Naive thymus-derived CD8-positive, alpha-beta T cell (primary cell): ENCODE results near the gene IRAK1. TPM values are rescaled to one million over a fixed set of nuclear protein-coding genes. Genes with fewer than 3 reads are reported as not detected.

ENCODE experiments used
- ATAC-seq, 2 donors: fragments of 150-1000 bp; cut with Tn5 transposase in 1 of 2; sonication (Bioruptor Pico), chemical (Tn5 transposase) in 1 of 2; 1 replicate in 1 of 2; 2 replicates in 1 of 2; pipeline ENCODE4 v1.10.0; 2021; ENCODE audit warnings: mild to moderate bottlenecking in 2 of 2, moderate library complexity in 2 of 2
- POLR2A ChIA-PET: fragments of 350-600 bp; sonication (Branson Sonifier 250); formaldehyde crosslinking; loops from one replicate; lab custom pipeline; 2021; ENCODE audit warnings: antibody characterized with exemption; lab: Charles Lee
- DNase-seq, 10 donors: peaks; one replicate each; pipeline versions ENCODE4 v3.0.0 to v3.0.0-alpha.2; 2020 to 2022
- H3K27ac Mint-ChIP-seq, 10 donors: one replicate each; pipeline ENCODE4 v1.8.0; 2020 to 2022; ENCODE audit warnings: mild to moderate bottlenecking in 10 of 10, mixed read lengths in 10 of 10, moderate library complexity in 4 of 10, inconsistent platforms in 1 of 10
- H3K27me3 Mint-ChIP-seq, 5 donors: one replicate each; pipeline ENCODE4 v1.8.0; 2021 to 2022; ENCODE audit warnings: mixed read lengths in 5 of 5
- H3K36me3 Mint-ChIP-seq, 3 donors: one replicate each; pipeline ENCODE4 v1.8.0; 2020 to 2022; ENCODE audit warnings: mixed read lengths in 3 of 3, mild to moderate bottlenecking in 2 of 3, inconsistent platforms in 1 of 3
- H3K4me1 Mint-ChIP-seq, 4 donors: one replicate each; pipeline ENCODE4 v1.8.0; 2021 to 2022; ENCODE audit warnings: mixed read lengths in 4 of 4
- H3K4me3 Mint-ChIP-seq, 10 donors: one replicate each; pipeline ENCODE4 v1.8.0; 2020 to 2022; ENCODE audit warnings: mild to moderate bottlenecking in 10 of 10, mixed read lengths in 10 of 10, moderate library complexity in 6 of 10, inconsistent platforms in 1 of 10
- H3K9me3 Mint-ChIP-seq, 9 donors: one replicate each; pipeline ENCODE4 v1.8.0; 2020 to 2022; ENCODE audit warnings: mixed read lengths in 9 of 9, mild to moderate bottlenecking in 3 of 9, inconsistent platforms in 1 of 9, moderate library complexity in 1 of 9
- polyA plus RNA-seq, 3 donors: library from polyadenylated mRNA; unstranded; fragments of 300-500 nt; fragmentation: Illumina TruSeq; gene quantifications; one replicate each; pipeline ENCODE4 v1.2.3, GENCODE V29; 2021
- total RNA-seq, 8 experiments: library from RNA in 2 of 8; stranded (reverse) in 2 of 8; gene quantifications; one replicate each; pipeline ENCODE4 v1.2.3 and lab custom pipeline; 2021 to 2026

Gene IRAK1
- total and polyA plus RNA-seq, 5 experiments from 2014 or later, result 23.9 to 76.6 (median 44.7) TPM

DNA sequence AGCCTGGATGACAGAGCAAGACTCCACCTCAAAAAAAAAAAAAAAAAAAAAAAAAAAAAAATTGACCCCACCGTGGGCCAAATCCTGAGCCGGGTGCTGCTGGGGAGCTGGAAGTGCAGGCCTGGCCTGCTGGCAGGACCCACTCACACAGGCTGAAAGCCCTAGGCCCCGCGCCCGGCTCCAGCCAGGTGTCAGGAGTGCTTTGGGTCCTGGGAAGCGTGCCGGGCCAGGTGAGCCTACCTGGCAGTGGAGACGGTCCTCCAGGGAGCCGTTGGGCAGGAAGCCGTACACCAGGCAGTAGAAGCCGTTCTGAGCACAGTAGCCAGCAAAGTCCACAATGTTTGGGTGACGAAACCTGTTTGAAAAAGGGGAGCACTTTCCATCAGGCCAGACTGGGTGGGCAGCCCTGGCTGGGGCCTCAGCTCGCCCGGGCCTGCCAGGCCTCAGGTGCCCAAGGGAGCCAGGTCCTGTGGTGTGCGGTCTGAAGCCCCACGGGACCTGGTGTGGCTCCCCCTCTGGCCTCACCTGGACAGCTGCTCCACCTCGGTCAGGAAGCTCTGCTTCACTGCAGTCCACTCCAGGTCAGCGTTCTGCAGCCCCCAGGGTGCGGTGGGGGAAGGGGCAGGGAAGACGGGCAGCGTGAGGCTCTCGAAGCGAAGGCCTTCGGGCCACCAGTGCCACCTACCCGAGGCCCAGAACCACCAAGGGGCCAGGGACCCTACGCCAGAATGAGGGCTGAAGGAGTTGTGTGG lies 1.8 kb downstream of the IRAK1 start:
- POLR2A ChIA-PET, result interaction anchor here (0.6 to 3.5 kb wide), 10 partner anchors 28 to 79 kb away, joined by 3 to 34 read pairs (median 6); partner anchors contain the start of genes HCFC1 and TMEM187
- Mint-ChIP-seq H3K4me1 (peaks cover 11 to 44% (median 29%) of the 10 kb centered on the region in 4 donors), H3K27ac (peak overlapping the region in 4 of 10 donors; percentile 88 to 94 (median 92)), H3K9me3 (no peaks in the 10 kb centered on the region), H3K36me3 (peaks cover 0 to 14% (median 0%) of the 10 kb centered on the region in 3 donors), H3K4me3 (peak overlapping the region in 8 of 10 donors; percentile 23 to 91 (median 84)), H3K27me3 (no peaks in the 10 kb centered on the region)
- no peak for DNase-seq
- no peak for ATAC-seq

- ATAC-seq (no peak), DNase-seq (no peak)
- Mint-ChIP-seq H3K27me3 (no peaks in the 10 kb centered on the region), H3K27ac (peak overlapping the region in 2 of 10 donors; percentile 22 to 80), H3K36me3 (peaks cover 0 to 20% (median 0%) of the 10 kb centered on the region in 3 donors), H3K9me3 (no peaks in the 10 kb centered on the region), H3K4me3 (peak overlapping the region in 1 of 10 donors; percentile 22), H3K4me1 (peaks cover 11 to 42% (median 29%) of the 10 kb centered on the region in 4 donors)
- POLR2A ChIA-PET, result interaction anchor here (0.9 to 1.0 kb wide), 2 partner anchors 49 to 82 kb away, joined by 3 to 7 read pairs; no protein-coding TSS in a partner anchor
These were observed 3.2 kb downstream of the IRAK1 start for GRCh38 chrX:154016366-154017076.

- Mint-ChIP-seq H3K9me3 (no peaks in the 10 kb centered on the region), H3K36me3 (peaks cover 0 to 20% (median 0%) of the 10 kb centered on the region in 3 donors), H3K27ac (peak overlapping the region in 5 of 10 donors; percentile 33 to 92 (median 62)), H3K4me3 (peak overlapping the region in 4 of 10 donors; percentile 22 to 33 (median 28)), H3K4me1 (peaks cover 11 to 36% (median 29%) of the 10 kb centered on the region in 4 donors), H3K27me3 (no peaks in the 10 kb centered on the region)
- DNase-seq (no peak), ATAC-seq (no peak)
- POLR2A ChIA-PET, result interaction anchor here (0.8 to 0.9 kb wide), 2 partner anchors 44 to 83 kb away, joined by 3 read pairs; partner anchors contain the start of gene HCFC1
These were observed 4.0 kb downstream of the IRAK1 start for GRCh38 chrX:154015581-154016264.

DNA sequence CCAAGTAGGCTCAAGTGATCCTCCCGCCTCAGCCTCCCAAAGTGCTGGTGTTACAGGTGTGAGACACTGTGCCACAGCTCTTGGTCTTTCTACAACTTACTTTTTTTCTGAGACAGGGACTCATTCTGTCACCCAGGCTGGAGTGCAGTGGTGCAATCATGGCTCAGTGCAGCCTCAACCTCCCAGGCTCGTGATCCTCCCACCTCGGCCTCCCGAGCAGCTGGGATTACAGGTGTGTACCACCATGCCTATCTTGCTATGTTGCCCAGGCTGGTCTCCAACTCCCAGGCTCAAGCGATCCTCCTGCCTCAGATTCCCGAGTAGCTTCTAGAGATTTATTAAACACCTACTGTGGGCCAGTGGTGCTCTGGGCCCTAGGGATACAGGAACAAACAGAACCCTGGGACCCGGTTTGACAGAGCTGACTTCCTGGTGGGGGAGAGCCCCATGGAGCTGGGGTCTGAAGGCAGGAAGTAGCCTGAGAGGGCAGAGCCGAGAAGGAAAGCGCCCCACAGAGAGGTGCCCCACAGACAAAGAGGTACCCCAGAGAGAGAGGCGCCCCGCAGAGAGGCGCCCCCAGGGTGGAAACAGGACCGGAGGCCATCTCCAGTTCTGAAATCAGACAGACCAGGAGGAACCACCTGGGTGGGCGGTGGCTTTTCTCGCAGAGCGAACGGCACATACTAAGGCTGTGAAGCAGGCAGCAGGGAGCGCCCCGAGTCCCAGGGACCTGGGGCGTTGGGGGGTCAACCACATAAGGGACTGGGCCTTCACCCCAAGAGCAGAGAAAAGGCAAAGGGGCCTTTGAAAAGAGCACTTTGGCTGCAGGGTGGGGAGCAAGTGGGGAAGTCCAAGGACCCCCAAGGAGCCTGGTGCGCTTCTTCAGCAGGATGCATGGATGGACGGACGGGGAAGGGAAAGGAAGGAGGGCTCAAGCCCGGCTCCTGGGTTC lies 5.0 kb downstream of the IRAK1 start:
- Mint-ChIP-seq H3K36me3 (peaks cover 0 to 22% (median 0%) of the 10 kb centered on the region in 3 donors), H3K27me3 (no peaks in the 10 kb centered on the region), H3K4me3 (peak overlapping the region in 5 of 10 donors; percentile 33 to 64 (median 45)), H3K27ac (peak overlapping the region in 9 of 10 donors; percentile 46 to 92 (median 73)), H3K9me3 (no peaks in the 10 kb centered on the region), H3K4me1 (peaks cover 10 to 31% (median 25%) of the 10 kb centered on the region in 4 donors)
- POLR2A ChIA-PET, result interaction anchor here (1.1 to 3.0 kb wide), 3 partner anchors 25 to 81 kb away, joined by 3 to 11 read pairs (median 4); partner anchors contain the start of gene HCFC1
- DNase-seq (no peak), ATAC-seq (no peak)

- no peaks in the 10 kb centered on the region for H3K27me3 Mint-ChIP-seq
- POLR2A ChIA-PET, result interaction anchor here (1.1 to 3.0 kb wide), 5 partner anchors 11 to 81 kb away, joined by 3 to 11 read pairs (median 7); partner anchors contain the start of gene HCFC1
- no peaks in the 10 kb centered on the region for H3K9me3 Mint-ChIP-seq
- DNase-seq (peak; percentile 31 to 73 (median 49)), ATAC-seq (peak; percentile 77 to 84)
- H3K4me3 Mint-ChIP-seq, result peak overlapping the region in 1 of 10 donors; percentile 45
- H3K4me1 Mint-ChIP-seq, result peaks cover 8 to 29% (median 23%) of the 10 kb centered on the region in 4 donors
- peak overlapping the region in 8 of 10 donors; percentile 17 to 80 (median 64) for H3K27ac Mint-ChIP-seq
- H3K36me3 Mint-ChIP-seq, result peaks cover 0 to 27% (median 0%) of the 10 kb centered on the region in 3 donors
These were observed 5.9 kb downstream of the IRAK1 start for GRCh38 chrX:154013614-154014360.

DNA sequence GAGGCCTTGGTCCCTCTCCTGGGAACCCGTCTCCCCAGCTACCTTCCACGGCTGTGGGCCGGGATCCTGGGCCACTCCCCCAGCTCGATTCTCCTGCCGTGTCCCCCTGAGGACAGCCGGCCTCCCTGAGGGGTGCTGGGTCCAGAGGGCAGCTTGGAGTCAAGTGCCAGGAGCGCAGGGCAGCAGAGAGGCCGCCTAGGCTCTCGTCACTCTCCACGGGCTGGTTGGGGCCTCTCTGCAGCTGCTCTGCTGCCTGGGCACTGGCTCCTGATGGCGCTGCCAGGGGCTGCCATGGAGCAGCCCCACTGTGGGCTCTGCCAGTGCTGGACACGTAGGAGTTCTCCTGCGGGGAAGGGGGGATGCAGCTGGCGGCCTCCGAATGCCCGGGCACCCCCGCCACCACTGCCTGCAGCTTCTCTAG lies 6.7 kb downstream of the IRAK1 start:
- H3K4me1 Mint-ChIP-seq, result peaks cover 7 to 25% (median 24%) of the 10 kb centered on the region in 4 donors
- no peak overlapping the region for H3K4me3 Mint-ChIP-seq
- DNase-seq (no peak), ATAC-seq (no peak)
- POLR2A ChIA-PET, result interaction anchor here (0.7 to 3.0 kb wide), 5 partner anchors 10 to 42 kb away, joined by 3 to 11 read pairs (median 7); partner anchors contain the start of genes HCFC1 and TMEM187
- no peaks in the 10 kb centered on the region for H3K9me3 Mint-ChIP-seq
- H3K36me3 Mint-ChIP-seq, result peaks cover 0 to 33% (median 0%) of the 10 kb centered on the region in 3 donors
- no peak overlapping the region for H3K27ac Mint-ChIP-seq
- H3K27me3 Mint-ChIP-seq, result no peaks in the 10 kb centered on the region

GRCh38 chrX:154012336-154012991 lies 7.2 kb downstream of the IRAK1 start:
- H3K27ac Mint-ChIP-seq, result no peak overlapping the region
- POLR2A ChIA-PET, result interaction anchor here (0.7 to 3.0 kb wide), 6 partner anchors 10 to 44 kb away, joined by 3 to 11 read pairs (median 6); partner anchors contain the start of genes HCFC1 and TMEM187

DNA sequence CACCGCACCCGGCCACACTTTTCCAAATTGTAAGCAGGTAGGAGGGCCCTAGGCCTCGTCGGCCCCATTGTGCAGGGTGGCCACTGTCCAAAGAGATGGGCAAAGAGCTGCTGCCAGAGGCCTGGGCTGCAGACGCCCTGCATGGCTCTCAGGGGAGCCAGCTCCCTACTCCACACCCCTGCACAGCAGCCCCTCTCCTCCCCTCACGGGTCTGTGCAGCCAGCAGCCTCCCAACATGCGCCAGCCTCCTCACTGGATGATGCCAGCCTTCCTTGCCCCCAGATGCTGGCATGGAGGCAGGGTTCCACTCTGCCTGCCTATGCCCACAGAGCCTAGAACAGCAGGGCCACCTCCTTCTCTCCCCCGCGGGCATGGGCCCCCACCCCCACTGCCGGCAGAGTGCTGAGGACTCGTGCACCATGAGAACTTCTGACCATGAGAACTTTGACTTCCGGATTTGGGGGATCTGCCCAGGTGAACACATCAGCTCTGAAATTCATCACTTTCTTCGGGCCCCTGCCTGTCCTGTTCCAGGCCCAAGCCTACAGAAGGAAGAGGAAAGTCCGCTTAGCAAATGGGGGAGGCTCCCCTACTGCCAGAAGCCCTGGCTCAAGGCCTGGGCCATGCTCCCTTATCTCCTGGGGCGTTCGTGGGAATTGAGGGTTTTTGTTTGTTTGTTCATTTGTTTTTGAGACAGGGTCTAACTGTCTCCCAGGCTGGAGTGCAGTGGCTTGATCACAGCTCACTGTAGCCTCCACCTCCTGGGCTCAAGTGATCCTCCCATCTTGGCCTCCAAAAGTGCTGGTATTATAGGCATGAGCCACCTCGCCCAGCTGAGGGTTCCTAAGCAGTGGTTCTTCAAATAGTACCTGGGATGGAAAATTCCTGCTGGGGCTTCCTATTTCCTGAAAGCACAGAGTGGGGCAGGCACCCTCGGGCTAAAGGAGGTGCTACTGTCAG lies 8.0 kb downstream of the IRAK1 start:
- POLR2A ChIA-PET, result interaction anchor here (1.0 to 2.1 kb wide), 3 partner anchors 9 to 43 kb away, joined by 4 to 10 read pairs (median 7); no protein-coding TSS in a partner anchor
- no peaks in the 10 kb centered on the region for H3K9me3 Mint-ChIP-seq
- ATAC-seq, result no peak
- no peak for DNase-seq
- H3K27me3 Mint-ChIP-seq, result no peaks in the 10 kb centered on the region
- no peak overlapping the region for H3K27ac Mint-ChIP-seq
- no peak overlapping the region for H3K4me3 Mint-ChIP-seq
- H3K36me3 Mint-ChIP-seq, result peaks cover 0 to 34% (median 5%) of the 10 kb centered on the region in 3 donors
- H3K4me1 Mint-ChIP-seq, result peaks cover 7 to 35% (median 23%) of the 10 kb centered on the region in 4 donors

More at GRCh38 chrX:154012336-154012991, 7.2 kb downstream of the IRAK1 start:
- Mint-ChIP-seq H3K9me3 (no peaks in the 10 kb centered on the region), H3K27me3 (no peaks in the 10 kb centered on the region), H3K4me3 (no peak overlapping the region), H3K36me3 (peaks cover 0 to 38% (median 4%) of the 10 kb centered on the region in 3 donors), H3K4me1 (peaks cover 7 to 31% (median 25%) of the 10 kb centered on the region in 4 donors)
- DNase-seq, result no peak
- no peak for ATAC-seq
